ENCODE results near the gene EDEM2. TPM values are rescaled to one million over a fixed set of nuclear protein-coding genes. Genes with fewer than 3 reads are reported as not detected.

EDEM2 gene
- total RNA-seq, 1 experiment from 2014 or later = 34.7 TPM

DNA sequence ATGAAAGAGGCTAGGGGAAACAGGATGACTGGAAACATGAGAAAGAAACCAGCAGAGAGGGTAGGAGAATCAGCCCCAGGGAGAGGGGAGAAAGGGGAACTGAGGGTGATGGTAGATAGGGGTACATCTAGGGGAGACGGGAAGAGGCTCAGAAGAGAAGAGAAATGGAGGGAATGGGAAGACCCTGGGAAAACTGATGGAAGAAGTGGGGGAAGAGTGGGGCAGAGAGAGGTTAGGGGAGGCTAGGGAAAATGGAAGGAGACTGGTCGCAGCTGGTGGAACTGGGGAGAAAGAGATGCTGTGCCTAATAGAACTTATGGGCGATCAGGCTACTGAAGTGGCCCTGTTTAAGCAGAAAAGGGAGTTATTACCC, 25.3 kb upstream of the EDEM2 start:
- POLR2A ChIA-PET = interaction anchor here (0.6 kb wide), 1 partner anchor 76 kb away, joined by 10 read pairs; no protein-coding TSS in a partner anchor
- no TSS peak for BruUV-seq (replicated peaks)
- Histone ChIP-seq H3K4me1 (ENCODE audit: control insufficient read depth, insufficient read depth, low read length) (peaks cover 16% of the 10 kb centered on the region), H3K27me3 (ENCODE audit: control insufficient read depth, insufficient read depth, low read length) (no peaks in the 10 kb centered on the region), H3K4me3 (ENCODE audit: low read depth in 2 of 2, low read length in 2 of 2) (peak overlapping the region; percentile 49 to 96), H3K27ac (ENCODE audit: low read length) (peak overlapping the region; percentile 84), H3K9me3 (ENCODE audit: control insufficient read depth, insufficient read depth, low read depth, low read length) (no peaks in the 10 kb centered on the region), H3K36me3 (ENCODE audit: control insufficient read depth, insufficient read depth, low read length) (no peaks in the 10 kb centered on the region)
- CTCF ChIA-PET = no interaction called here
- TF ChIP-seq, protein P1, sequence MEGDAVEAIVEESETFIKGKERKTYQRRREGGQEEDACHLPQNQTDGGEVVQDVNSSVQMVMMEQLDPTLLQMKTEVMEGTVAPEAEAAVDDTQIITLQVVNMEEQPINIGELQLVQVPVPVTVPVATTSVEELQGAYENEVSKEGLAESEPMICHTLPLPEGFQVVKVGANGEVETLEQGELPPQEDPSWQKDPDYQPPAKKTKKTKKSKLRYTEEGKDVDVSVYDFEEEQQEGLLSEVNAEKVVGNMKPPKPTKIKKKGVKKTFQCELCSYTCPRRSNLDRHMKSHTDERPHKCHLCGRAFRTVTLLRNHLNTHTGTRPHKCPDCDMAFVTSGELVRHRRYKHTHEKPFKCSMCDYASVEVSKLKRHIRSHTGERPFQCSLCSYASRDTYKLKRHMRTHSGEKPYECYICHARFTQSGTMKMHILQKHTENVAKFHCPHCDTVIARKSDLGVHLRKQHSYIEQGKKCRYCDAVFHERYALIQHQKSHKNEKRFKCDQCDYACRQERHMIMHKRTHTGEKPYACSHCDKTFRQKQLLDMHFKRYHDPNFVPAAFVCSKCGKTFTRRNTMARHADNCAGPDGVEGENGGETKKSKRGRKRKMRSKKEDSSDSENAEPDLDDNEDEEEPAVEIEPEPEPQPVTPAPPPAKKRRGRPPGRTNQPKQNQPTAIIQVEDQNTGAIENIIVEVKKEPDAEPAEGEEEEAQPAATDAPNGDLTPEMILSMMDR (IDR thresholded peaks at IDR 0.05) = no peak
- TF ChIP-seq TCF7L2 (IDR thresholded peaks at IDR 0.05; ENCODE audit: low read depth, low read length) (no peak), POLR2AphosphoS5 (IDR thresholded peaks at IDR 0.05; ENCODE audit: low read depth, low read length) (no peak), SIN3A (IDR thresholded peaks at IDR 0.05; ENCODE audit: borderline replicate concordance, insufficient read depth, low read depth, low read length) (no peak)
- TF ChIP-seq, protein P2, sequence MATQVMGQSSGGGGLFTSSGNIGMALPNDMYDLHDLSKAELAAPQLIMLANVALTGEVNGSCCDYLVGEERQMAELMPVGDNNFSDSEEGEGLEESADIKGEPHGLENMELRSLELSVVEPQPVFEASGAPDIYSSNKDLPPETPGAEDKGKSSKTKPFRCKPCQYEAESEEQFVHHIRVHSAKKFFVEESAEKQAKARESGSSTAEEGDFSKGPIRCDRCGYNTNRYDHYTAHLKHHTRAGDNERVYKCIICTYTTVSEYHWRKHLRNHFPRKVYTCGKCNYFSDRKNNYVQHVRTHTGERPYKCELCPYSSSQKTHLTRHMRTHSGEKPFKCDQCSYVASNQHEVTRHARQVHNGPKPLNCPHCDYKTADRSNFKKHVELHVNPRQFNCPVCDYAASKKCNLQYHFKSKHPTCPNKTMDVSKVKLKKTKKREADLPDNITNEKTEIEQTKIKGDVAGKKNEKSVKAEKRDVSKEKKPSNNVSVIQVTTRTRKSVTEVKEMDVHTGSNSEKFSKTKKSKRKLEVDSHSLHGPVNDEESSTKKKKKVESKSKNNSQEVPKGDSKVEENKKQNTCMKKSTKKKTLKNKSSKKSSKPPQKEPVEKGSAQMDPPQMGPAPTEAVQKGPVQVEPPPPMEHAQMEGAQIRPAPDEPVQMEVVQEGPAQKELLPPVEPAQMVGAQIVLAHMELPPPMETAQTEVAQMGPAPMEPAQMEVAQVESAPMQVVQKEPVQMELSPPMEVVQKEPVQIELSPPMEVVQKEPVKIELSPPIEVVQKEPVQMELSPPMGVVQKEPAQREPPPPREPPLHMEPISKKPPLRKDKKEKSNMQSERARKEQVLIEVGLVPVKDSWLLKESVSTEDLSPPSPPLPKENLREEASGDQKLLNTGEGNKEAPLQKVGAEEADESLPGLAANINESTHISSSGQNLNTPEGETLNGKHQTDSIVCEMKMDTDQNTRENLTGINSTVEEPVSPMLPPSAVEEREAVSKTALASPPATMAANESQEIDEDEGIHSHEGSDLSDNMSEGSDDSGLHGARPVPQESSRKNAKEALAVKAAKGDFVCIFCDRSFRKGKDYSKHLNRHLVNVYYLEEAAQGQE (IDR thresholded peaks at IDR 0.05; ENCODE audit: insufficient read depth in 1 of 2, low read depth in 2 of 2, low read length in 1 of 2) = no peak
- in situ Hi-C loops (cut with HindIII; ENCODE audit: low pct_unique_long_range_greater_than_20kb, low sequenced_read_pairs) = no loop called here
- intact Hi-C loops (cut with micrococcal nuclease; ENCODE audit: unreplicated experiment) = no loop called here
- ATAC-seq = peak; percentile 18; the same call in 1 of the 2 replicates
- DNase-seq (ENCODE audit: low read depth, low spot score) = no peak

DNA sequence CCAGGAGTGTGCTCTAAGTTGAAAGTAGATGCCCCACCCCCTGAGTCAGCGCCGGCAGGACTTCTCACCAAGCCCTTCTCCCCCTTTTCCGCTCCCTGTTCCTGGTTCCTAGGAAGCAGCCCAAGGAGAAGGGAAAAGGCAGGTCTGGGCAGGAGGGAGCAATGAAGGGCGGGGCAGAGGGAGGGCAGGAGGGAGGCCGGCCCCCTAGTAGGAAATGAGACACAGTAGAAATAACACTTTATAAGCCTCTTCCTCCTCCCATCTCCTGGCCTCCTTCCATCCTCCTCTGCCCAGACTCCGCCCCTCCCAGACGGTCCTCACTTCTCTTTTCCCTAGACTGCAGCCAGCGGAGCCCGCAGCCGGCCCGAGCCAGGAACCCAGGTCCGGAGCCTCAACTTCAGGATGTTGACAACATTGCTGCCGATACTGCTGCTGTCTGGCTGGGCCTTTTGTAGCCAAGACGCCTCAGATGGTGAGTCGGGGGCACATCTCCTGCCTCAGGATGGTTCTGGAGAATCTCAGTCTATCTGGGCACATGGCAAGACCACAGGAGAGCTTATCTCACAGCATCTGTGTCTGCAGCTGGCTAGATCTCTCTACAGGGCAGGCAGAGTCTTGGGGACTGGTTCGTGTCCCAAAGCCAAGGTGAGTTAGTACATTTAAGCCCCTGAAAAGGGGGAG, 24.8 kb upstream of the EDEM2 start, which contains the start of gene PROCR:
PROCR (plus strand) TSS at position 320 of the 681 bp plus-strand sequence; CDS start at position 403, 83 bp downstream.
- peak; percentile 92 for ATAC-seq
- ChIA-PET POLR2A (interaction anchor here (0.6 kb wide), 1 partner anchor 75 kb away, joined by 10 read pairs; no protein-coding TSS in a partner anchor), CTCF (no interaction called here)
- intact Hi-C loops (cut with micrococcal nuclease; ENCODE audit: unreplicated experiment) = no loop called here
- no TSS peak for BruUV-seq (replicated peaks)
- Histone ChIP-seq H3K9me3 (ENCODE audit: control insufficient read depth, insufficient read depth, low read depth, low read length) (no peaks in the 10 kb centered on the region), H3K27ac (ENCODE audit: low read length) (peak within 1 kb of the TSS; percentile 84), H3K27me3 (ENCODE audit: control insufficient read depth, insufficient read depth, low read length) (no peaks in the 10 kb centered on the region), H3K36me3 (ENCODE audit: control insufficient read depth, insufficient read depth, low read length) (no peaks in the 10 kb centered on the region), H3K4me3 (ENCODE audit: low read depth in 2 of 2, low read length in 2 of 2) (peak within 1 kb of the TSS; percentile 49 to 96), H3K4me1 (ENCODE audit: control insufficient read depth, insufficient read depth, low read length) (peaks cover 16% of the 10 kb centered on the region)
- in situ Hi-C loops (cut with HindIII; ENCODE audit: low pct_unique_long_range_greater_than_20kb, low sequenced_read_pairs) = no loop called here
- peak; percentile 94 for DNase-seq (ENCODE audit: low read depth, low spot score)
- TF ChIP-seq, protein P2 (IDR thresholded peaks at IDR 0.05; ENCODE audit: insufficient read depth in 1 of 2, low read depth in 2 of 2, low read length in 1 of 2) = no peak
- TF ChIP-seq, protein P1 (IDR thresholded peaks at IDR 0.05) = no peak
- TF ChIP-seq SIN3A (IDR thresholded peaks at IDR 0.05; ENCODE audit: borderline replicate concordance, insufficient read depth, low read depth, low read length) (no peak), TCF7L2 (IDR thresholded peaks at IDR 0.05; ENCODE audit: low read depth, low read length) (no peak), POLR2AphosphoS5 (IDR thresholded peaks at IDR 0.05; ENCODE audit: low read depth, low read length) (no peak)

Data from Panc1 (cell line).